ENCODE measurements around the gene KSR2.

KSR2 gene

GRCh38 chr12:117587631-117588287 lies 381.0 kb downstream of the KSR2 start:
- no peak overlapping the region for H3K4me3 ChIP-seq (ENCODE audit: low read depth, low read length)
- peak; percentile 9 for DNase-seq (ENCODE audit: low read depth, low spot score)
- in situ Hi-C loops (cut with HindIII; ENCODE audit: low sequenced_read_pairs): no loop called here
- TF ChIP-seq CTCF (IDR thresholded peaks at IDR 0.05; ENCODE audit: low read depth, low read length): peak; percentile 88

GRCh38 chr12:117583677-117584225 lies 385.0 kb downstream of the KSR2 start:
- in situ Hi-C loops (cut with HindIII; ENCODE audit: low sequenced_read_pairs): no loop called here
- H3K4me3 ChIP-seq (ENCODE audit: low read depth, low read length): no peak overlapping the region
- no peak for TF ChIP-seq CTCF (IDR thresholded peaks at IDR 0.05; ENCODE audit: low read depth, low read length)
- DNase-seq (ENCODE audit: low read depth, low spot score): no peak

GRCh38 chr12:117583092-117583491 lies 385.7 kb downstream of the KSR2 start:
- no peak for TF ChIP-seq CTCF (IDR thresholded peaks at IDR 0.05; ENCODE audit: low read depth, low read length)
- in situ Hi-C loops (cut with HindIII; ENCODE audit: low sequenced_read_pairs): no loop called here
- H3K4me3 ChIP-seq (ENCODE audit: low read depth, low read length): no peak overlapping the region

GRCh38 chr12:117582135-117582784 lies 386.5 kb downstream of the KSR2 start:
- no peak for DNase-seq (ENCODE audit: low read depth, low spot score)
- no peak overlapping the region for H3K4me3 ChIP-seq (ENCODE audit: low read depth, low read length)
- in situ Hi-C loops (cut with HindIII; ENCODE audit: low sequenced_read_pairs): no loop called here
- no peak for TF ChIP-seq CTCF (IDR thresholded peaks at IDR 0.05; ENCODE audit: low read depth, low read length)

More at GRCh38 chr12:117583092-117583491, 385.7 kb downstream of the KSR2 start:
- DNase-seq (ENCODE audit: low read depth, low spot score): no peak

GRCh38 chr12:117580718-117581062 lies 388.1 kb downstream of the KSR2 start:
- TF ChIP-seq CTCF (IDR thresholded peaks at IDR 0.05; ENCODE audit: low read depth, low read length): no peak
- no peak for DNase-seq (ENCODE audit: low read depth, low spot score)
- in situ Hi-C loops (cut with HindIII; ENCODE audit: low sequenced_read_pairs): no loop called here
- no peak overlapping the region for H3K4me3 ChIP-seq (ENCODE audit: low read depth, low read length)

- TF ChIP-seq CTCF (IDR thresholded peaks at IDR 0.05; ENCODE audit: low read depth, low read length): no peak
- no peak for DNase-seq (ENCODE audit: low read depth, low spot score)
- H3K4me3 ChIP-seq (ENCODE audit: low read depth, low read length): no peak overlapping the region
- in situ Hi-C loops (cut with HindIII; ENCODE audit: low sequenced_read_pairs): no loop called here
Measured at GRCh38 chr12:117580015-117580717, 388.6 kb downstream of the KSR2 start.

Measured in astrocyte of the spinal cord (primary cell).